Kidney capillary endothelial cell (primary cell): Measurements from ENCODE around the gene SRPK2.

Source experiments
- DNase-seq: peaks from one replicate; pipeline ENCODE4 v3.0.0-alpha.2; 2018; ENCODE audit warnings: low spot score

SRPK2 gene

DNA sequence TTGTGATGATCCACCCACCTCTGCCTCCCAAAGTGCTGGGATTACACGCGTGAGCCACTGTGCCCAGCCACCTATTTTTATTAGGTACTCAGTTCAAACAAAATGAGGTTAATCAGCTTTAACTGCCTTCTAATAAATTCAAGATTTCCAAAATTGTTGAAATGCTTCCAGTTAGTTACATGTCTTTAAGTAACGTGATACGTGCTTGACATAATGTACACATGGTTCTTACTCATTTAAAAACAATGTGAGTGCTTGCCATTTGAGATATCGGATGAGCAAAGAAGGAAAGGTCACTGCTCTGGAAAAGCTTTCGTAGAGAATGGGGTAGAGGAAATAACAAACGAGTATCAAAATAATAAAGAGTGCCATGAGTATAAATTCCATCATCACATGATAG, 291.1 kb downstream of the SRPK2 start:
- DNase-seq: no peak

DNA sequence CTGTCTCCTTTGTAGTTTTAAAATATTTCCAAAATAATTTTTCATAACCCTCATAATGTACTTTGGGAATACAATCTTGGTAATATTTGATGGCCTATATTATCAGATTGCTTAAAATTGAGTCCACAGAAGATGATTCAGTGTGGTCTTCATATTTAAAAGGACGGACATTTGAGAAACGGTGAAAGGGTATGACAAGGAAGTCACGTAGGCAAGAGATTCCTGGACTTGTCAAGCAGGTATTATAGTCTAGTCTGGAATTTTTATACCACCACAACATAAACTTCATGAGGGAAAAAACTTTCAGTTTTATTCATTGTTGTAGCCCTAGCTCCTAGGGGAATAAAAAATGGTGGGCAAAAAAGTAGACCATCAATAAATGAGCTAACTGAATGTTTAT, 292.4 kb downstream of the SRPK2 start:
- DNase-seq: no peak

DNA sequence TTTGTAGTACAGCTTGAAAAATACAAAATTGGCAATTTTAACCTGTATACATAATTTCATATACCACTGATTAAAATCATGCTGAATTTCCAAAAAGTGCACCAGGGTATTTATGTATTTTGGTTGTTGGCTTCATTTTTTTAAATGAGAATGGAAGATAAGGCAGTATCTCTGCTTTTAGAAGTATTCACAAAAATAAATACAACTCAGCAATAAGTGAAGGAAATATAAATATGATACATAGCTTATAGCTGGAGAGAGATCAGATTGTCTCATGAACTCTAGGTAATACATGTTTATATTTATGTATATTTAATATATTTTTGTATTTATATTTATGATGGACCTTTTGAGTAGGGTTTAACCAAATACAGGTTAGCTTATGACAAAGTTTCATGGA, 293.8 kb downstream of the SRPK2 start:
- DNase-seq: no peak

DNA sequence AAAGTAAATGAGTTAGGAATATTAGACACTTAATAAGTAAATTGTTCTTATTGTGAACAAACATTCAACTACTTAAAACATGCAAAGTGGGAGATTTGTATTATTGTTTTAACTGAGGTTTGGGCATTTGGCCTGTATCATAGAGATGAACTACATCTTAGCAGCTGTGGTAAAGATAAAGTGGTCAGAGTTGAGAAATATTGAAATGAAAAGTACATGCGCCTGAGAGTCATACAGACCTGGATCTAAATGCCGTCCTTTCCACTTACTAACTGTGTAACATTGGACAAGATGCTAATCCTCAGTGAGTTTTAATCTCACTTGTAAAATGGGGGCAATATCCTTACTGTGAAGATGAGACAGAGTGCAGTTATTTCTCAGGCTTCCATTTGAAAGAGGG, 300.3 kb downstream of the SRPK2 start:
- no peak for DNase-seq

DNA sequence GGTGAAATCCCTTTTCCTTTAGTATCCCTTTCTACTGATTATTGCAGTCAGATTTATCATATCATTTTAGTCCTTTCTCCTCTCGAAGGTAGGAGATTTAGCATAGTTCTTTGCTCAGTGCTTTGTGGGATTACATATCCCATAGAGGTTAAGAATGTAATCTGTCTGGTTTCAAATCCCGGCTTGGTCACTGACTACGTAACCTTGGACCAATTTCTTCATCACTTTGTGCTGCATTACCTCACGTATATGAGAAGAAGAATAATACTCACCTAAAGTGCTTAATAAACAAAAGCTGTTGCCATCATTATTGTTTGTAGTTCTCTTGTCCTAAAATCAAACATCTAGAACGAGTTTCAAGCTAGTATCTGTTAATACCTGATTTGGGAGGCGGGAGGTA, 300.7 kb downstream of the SRPK2 start:
- no peak for DNase-seq

DNA sequence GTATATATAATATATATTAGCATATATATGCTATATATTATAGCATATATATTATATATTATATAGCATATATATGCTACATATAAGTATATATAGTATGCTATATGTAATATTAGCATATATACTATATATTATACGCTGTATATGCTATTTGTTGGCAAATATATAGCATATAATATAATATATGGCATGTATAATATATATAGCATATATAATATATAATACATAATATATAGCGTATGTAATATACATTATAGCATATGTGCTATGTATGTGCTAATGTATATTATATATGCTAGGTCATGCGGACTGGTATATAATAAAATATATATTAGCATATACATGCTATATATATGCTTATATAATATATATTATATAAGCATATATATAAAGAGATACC, 301.9 kb downstream of the SRPK2 start:
- no peak for DNase-seq

DNA sequence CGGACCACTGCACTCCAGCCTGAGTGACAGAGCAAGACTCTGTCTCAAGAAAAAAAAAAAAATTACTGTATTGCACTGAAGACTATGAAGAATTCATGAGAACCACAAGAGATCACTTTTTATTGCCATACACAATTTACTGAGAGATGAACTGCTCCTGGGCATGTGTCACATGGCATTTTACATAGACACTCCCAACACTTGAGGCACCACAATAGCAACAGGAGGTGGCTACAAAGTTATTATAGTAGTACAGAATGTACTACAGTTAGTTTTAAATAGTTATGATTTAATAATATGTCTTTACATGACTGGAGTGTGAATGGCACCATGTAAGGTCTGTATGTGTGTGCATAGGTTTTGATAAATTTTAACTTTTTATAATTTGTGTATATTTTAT, 304.1 kb downstream of the SRPK2 start:
- DNase-seq: no peak

DNA sequence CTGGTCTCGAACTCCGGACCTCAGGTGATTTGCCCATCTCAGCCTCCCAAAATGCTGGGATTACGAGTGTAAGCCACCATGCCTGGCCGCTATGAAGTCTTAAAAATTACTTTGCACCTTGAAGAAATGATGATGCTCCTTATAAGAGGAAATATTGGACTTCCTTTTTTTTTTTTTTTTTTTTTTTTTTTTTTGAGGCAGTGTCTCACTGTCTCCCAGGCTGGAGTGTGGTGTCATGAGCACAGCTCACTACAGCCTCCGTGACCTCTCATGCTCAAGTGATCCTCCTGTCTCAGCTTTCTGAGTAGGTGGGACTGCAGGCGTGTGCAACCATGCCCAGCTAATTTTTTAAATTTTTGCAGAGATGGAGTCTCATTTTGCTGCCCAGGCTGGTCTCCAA, 309.4 kb downstream of the SRPK2 start:
- DNase-seq: no peak

DNA sequence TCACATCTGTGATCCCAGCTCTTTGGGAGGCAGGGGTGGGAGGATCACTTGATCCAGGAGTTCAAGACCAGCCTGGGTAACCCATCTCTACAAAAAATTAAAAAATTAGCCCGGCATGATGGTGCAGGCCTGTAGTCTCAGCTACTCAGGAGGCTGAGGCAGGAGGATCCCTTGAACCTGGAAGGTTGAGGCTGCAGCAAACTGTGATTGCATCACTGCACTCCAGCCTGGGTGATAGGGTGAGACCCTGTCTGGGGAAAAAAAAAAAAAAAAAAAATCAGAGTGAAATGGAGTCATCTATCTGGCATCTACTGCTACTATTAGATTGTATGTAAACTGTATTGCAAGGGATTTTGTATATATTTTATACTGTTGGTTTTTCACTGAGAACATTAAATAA, 315.6 kb downstream of the SRPK2 start:
- DNase-seq: no peak

DNA sequence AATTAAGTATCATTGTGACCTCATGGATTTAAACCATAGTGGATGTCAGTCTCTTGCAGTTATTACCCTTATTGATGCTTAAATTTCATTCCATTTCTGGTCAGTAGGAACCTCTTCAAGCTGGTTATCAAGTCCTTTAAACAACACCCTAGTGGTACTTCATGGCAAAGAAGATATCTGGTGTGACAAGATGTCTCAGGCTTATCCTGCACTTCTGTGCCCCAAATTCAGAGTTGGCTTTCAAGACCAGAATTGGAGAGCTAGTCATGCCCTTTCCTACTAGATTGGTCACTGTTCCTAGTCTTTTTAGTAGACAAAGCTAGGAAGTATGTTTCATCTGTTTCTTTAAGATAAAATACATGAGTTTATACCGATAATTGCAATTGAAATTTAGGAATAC, 319.8 kb downstream of the SRPK2 start:
- no peak for DNase-seq

DNA sequence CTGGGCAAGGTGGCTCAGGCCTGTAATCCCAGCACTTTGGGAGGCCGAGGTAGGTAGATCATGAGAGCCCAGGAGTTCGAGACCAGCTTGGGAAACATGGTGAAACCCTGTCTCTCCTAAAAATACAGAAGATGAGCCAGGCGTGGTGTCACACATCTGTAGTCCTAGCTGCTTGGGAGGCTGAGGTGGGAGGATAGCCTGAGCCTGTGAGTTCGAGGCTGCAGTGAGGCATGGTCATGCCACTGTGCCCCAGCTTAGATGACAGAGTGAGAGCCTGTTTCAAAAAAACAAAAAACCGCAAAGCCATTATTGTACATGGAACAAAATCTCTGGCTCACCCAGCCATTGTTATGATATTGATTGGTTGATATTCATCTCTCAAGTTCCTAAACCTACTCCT, 321.0 kb downstream of the SRPK2 start:
- DNase-seq: no peak
